K562 (cell line): ENCODE measurements around the gene CAPN2. TPM values are rescaled to one million over a fixed set of nuclear protein-coding genes. Genes with fewer than 3 reads are reported as not detected.

Source experiments
- CUX1 ChIP-seq: fragments of 200-800 bp; sonication (Bioruptor generic); IDR thresholded peaks from 2 replicates; pipeline ENCODE4 v1.6.1; 2016; ENCODE audit warnings: missing genetic modification characterization, missing compliant biosample characterization
- DACH1 ChIP-seq: fragments of 450-650 bp; IDR thresholded peaks from 2 replicates; pipeline ENCODE4 v1.6.1; 2018; ENCODE audit not compliant: partially characterized antibody
- PHB2 ChIP-seq: fragments of 450-650 bp; IDR thresholded peaks from 2 replicates; pipeline ENCODE4 v1.6.1; 2017; ENCODE audit warnings: low read depth
- POLR2AphosphoS2 ChIP-seq: IDR thresholded peaks from 2 replicates; pipeline ENCODE4 v1.6.1; 2012; ENCODE audit warnings: low read length, improper control_type of control experiment
- SMAD1 ChIP-seq: fragments of 150-350 bp; IDR thresholded peaks from 2 replicates; pipeline ENCODE4 v1.6.1; 2014; ENCODE audit warnings: low read length, low read depth; ENCODE audit not compliant: partially characterized antibody
- SMC3 ChIP-seq: conservative IDR thresholded peaks from 2 replicates; pipeline ENCODE4 v1.6.1; 2011; ENCODE audit warnings: low read depth, low read length, improper control_type of control experiment; ENCODE audit not compliant: insufficient read depth
- TFAM ChIP-seq: fragments of 250-450 bp; sonication (Bioruptor Pico); conservative IDR thresholded peaks from 2 replicates; pipeline ENCODE4 v1.5.0; 2021; ENCODE audit warnings: mild to moderate bottlenecking, moderate library complexity
- ZNF124 ChIP-seq: sonication (generic); formaldehyde crosslinking; IDR thresholded peaks from 2 replicates; pipeline ENCODE4 v1.8.1; 2022; ENCODE audit warnings: missing genetic modification reagents
- ZNF253 ChIP-seq: fragments of 250-450 bp; sonication (Bioruptor Pico); conservative IDR thresholded peaks from 2 replicates; pipeline ENCODE4 v1.6.1; 2021; ENCODE audit warnings: mild to moderate bottlenecking
- ZNF395 ChIP-seq: fragments of 200-800 bp; sonication (Bioruptor generic); IDR thresholded peaks from 2 replicates; pipeline ENCODE4 v1.6.1; 2017; ENCODE audit warnings: missing genetic modification characterization, missing compliant biosample characterization
- ZNF586 ChIP-seq: fragments of 450-650 bp; formaldehyde crosslinking; conservative IDR thresholded peaks from 2 replicates; pipeline ENCODE4 v1.4.0; 2020; ENCODE audit warnings: mild to moderate bottlenecking, moderate library complexity
- ZNF639 ChIP-seq, 2 experiments: fragments of 200-800 bp in 1 of 2; sonication (Bioruptor generic) in 1 of 2; sonication (generic) in 1 of 2; formaldehyde crosslinking in 1 of 2; IDR thresholded peaks in 1 of 2; conservative IDR thresholded peaks in 1 of 2; 2 replicates each; pipeline versions ENCODE4 v1.5.0 to v1.6.1; 2016 to 2020; ENCODE audit warnings: missing compliant biosample characterization in 1 of 2, missing genetic modification characterization in 1 of 2, missing genetic modification reagents in 1 of 2
- polyA plus RNA-seq, 8 experiments: library from polyadenylated mRNA; depleted of rRNA in 4 of 8; stranded (reverse) in 5 of 8; unstranded in 3 of 8; fragments of >200 nt; fragmentation: Nextera tagmentation in 2 of 8; fragmentation: Illumina TruSeq in 1 of 8; extraction: Ambion mirVana in 2 of 8; extraction: Trizol in 1 of 8; gene quantifications; 2 replicates each; pipeline versions ENCODE4 v1.2.1 to v1.2.3, GENCODE V29; 2011 to 2014; ENCODE audit warnings: inconsistent platforms in 1 of 8, missing spikeins in 1 of 8
- total RNA-seq, 7 experiments: library from RNA; depleted of rRNA in 6 of 7; stranded (reverse); fragments of >200 nt in 6 of 7; fragmentation: Illumina TruSeq in 2 of 7; extraction: Trizol in 2 of 7; gene quantifications; 2 replicates each; pipeline versions ENCODE4 v1.2.1 to v1.2.3, GENCODE V29; 2011 to 2021; ENCODE audit warnings: low replicate concordance in 1 of 7

CAPN2 gene
- total and polyA plus RNA-seq, 9 of the 15 experiments (the other 6 are each of a cell fraction or from before 2014, with no cell fraction given) = 24.6 to 157 (median 101) TPM

GRCh38 chr1:223712194-223712849 lies at the start of gene CAPN2 (continued):
- TF ChIP-seq ZNF395 (CRISPR knock-in tag) (peak; percentile 72; the same call in 1 of the 2 replicates), TFAM (CRISPR knock-in tag) (no peak), ZNF124 (CRISPR knock-in tag) (no peak), PHB2 (no peak), SMC3 (peak; percentile 69), ZNF253 (CRISPR knock-in tag) (no peak), DACH1 (no peak), POLR2AphosphoS2 (no peak), SMAD1 (peak; percentile 45), ZNF639 (CRISPR knock-in tag; conservative IDR thresholded peaks at IDR 0.05 in 1 of 2, IDR thresholded peaks at IDR 0.05 in 1 of 2) (peak in 1 of 2 experiments; percentile 96; a peak in 2 of 4 replicates), ZNF586 (CRISPR knock-in tag) (no peak), CUX1 (CRISPR knock-in tag) (no peak)
